Measurements from ENCODE around the gene RAPH1.

- TF ChIP-seq CBFA2T2 (conservative IDR thresholded peaks at IDR 0.05) (no peak), MGA (IDR thresholded peaks at IDR 0.05) (no peak), JUND (IDR thresholded peaks at IDR 0.05; ENCODE audit: borderline replicate concordance, low read depth, low read length) (no peak), JUND (tag; IDR thresholded peaks at IDR 0.05; ENCODE audit: borderline replicate concordance, low read depth, low read length) (no peak), SAFB2 (IDR thresholded peaks at IDR 0.05; ENCODE audit: borderline replicate concordance, low read depth, low read length, severe bottlenecking) (no peak), CTCF (IDR thresholded peaks at IDR 0.05 in 2 of 3, conservative IDR thresholded peaks at IDR 0.05 in 1 of 3; ENCODE audit: insufficient read depth in 2 of 3, low read depth in 1 of 3, low read length in 3 of 3) (no peak), RBM25 (IDR thresholded peaks at IDR 0.05; ENCODE audit: low read depth, low read length, severe bottlenecking) (no peak), HMG20B (CRISPR knock-in tag; IDR thresholded peaks at IDR 0.05) (no peak), BRCA1 (IDR thresholded peaks at IDR 0.05) (no peak), BRCA1 (CRISPR knock-in tag; IDR thresholded peaks at IDR 0.05) (no peak), ZNF449 (CRISPR knock-in tag; IDR thresholded peaks at IDR 0.05) (no peak), EZH2 (IDR thresholded peaks at IDR 0.05; ENCODE audit: borderline replicate concordance, low read depth, low read length) (no peak), RCOR1 (IDR thresholded peaks at IDR 0.05; ENCODE audit: borderline replicate concordance in 1 of 2, low read depth in 2 of 2, low read length in 2 of 2) (no peak), U2AF2 (optimal IDR thresholded peaks at IDR 0.05; ENCODE audit: low read depth, low read length) (no peak), HDGF (IDR thresholded peaks at IDR 0.05) (no peak), HDAC6 (IDR thresholded peaks at IDR 0.05; ENCODE audit: low read depth, low read length) (no peak)
Measured at GRCh38 chr2:203492965-203493364, 42.1 kb downstream of the RAPH1 start.

Measured in K562 (cell line).